Right ventricle myocardium inferior (tissue), 1 donor: ENCODE data around the gene ADRM1. TPM values are rescaled to one million over a fixed set of nuclear protein-coding genes. Genes with fewer than 3 reads are reported as not detected.
A peak's percentile ranks its signal among the peaks of the same experiment; 100 is the strongest.

Source experiments
- ATAC-seq: fragments of 200-7000 bp; cut with Tn5 transposase; one replicate; pipeline ENCODE4 v1.9.1; 2020; ENCODE audit warnings: mild to moderate bottlenecking, moderate library complexity
- DNase-seq: peaks from one replicate; pipeline ENCODE4 v3.0.0; 2021; ENCODE audit errors: missing footprints
- intact Hi-C: fragments of 100-400 bp; cut with DNase I; formaldehyde crosslinking; loops from one replicate; pipeline ENCODE4 v1.11.0; 2022
- total RNA-seq: library from RNA; stranded (reverse); fragmentation: NEBNext Ultra II Directional; extraction: Animal tissue kit (Norgen Biotek cat#: 25700); gene quantifications from one replicate; pipeline ENCODE4 v1.2.1, GENCODE V29; 2021
- donor health status: DM: no; HTN: yes; CAD: no; lungs with severe emphysema.

The ADRM1 gene
- total RNA-seq, 1 donor from 2014 or later = 73.9 TPM

DNA sequence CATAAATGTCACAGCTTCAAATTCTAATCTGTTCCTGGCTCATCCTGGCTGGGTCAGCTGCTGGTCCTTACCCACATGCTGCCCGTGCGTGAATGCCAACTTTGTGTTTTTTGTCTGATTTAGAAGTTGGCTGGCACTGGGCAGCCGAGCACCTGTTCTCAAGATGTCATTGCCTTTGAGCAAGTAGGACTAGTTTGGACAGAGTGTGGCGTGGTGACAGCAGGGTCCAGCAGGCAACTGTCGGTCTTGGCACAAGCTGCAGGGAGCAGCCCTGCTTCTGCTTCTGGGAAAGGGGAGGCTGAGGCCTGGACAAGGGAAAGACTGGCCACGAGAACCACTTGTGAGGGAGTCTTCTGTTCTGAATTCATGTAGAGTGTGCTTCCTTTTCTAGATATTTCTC lies 26.4 kb upstream of the ADRM1 start:
- ATAC-seq (peak; percentile 66), DNase-seq (no peak)
- intact Hi-C loops = no loop called here

DNA sequence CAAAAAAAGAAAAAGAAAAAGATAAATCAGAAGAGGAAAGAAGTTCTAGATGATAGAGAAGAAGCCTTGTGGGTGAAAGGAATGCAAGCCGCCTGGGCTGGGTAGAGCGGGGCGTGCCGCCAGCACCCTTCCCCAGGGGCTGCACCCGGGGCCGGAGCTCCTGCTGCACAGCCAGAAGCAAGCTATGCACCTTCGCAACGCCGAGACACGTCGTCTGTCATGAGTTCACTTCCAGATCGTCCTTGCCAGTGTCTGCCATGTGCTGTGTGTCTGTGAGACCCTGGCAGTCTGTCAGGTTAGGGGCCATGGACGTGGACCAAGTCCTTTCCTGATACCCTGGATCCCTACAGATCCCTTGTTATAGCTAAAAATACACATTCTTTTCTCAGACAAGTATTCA lies 25.5 kb upstream of the ADRM1 start:
- ATAC-seq (no peak), DNase-seq (no peak)
- intact Hi-C loops = no loop called here

GRCh38 chr20:62280303-62280702 lies 22.5 kb upstream of the ADRM1 start:
- ATAC-seq (no peak), DNase-seq (no peak)
- intact Hi-C loops = loop anchor here (5.0 kb wide), 2 partner anchors 43 to 98 kb away; partner anchors contain the start of genes MTG2 and OSBPL2

DNA sequence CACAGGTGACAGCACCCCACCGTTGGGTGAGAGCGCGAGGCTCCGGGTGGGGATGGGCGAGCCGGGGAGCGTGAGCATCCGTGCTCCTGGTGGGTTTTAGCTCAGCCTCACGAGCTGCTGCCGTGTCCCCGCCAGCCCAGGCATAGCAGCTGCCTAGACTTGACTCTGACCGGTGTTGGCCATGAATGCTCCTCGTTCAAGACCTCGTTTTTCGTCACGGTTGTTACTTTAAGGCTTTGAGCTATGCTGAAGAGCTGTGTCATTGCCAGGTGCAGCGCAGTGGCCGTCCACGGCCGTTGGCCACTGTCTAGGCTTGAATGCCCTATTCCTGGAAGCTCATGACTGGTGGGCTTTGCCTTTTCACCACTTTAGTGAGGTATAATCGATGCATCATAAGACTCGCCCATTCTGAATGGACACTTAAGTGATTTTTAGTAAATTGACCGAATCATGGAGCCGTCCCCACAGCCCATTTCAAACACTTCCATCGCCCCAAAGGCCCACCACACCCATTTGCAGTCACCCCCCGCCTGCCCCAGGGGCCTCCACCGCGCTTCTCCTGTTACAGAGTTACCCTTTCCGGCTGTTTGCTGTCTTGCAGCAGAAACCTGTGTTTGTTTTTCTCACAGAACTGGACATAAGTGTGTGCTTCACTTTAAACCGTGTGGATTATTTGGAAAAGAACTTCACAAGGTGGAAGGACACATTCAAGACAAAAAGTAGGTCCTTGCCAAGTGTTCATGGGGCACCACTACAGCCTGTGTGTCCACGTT lies 21.4 kb upstream of the ADRM1 start:
- intact Hi-C loops = loop anchor here (5.0 kb wide), 2 partner anchors 44 to 99 kb away; partner anchors contain the start of genes MTG2 and OSBPL2
- no peak for DNase-seq
- no peak for ATAC-seq

DNA sequence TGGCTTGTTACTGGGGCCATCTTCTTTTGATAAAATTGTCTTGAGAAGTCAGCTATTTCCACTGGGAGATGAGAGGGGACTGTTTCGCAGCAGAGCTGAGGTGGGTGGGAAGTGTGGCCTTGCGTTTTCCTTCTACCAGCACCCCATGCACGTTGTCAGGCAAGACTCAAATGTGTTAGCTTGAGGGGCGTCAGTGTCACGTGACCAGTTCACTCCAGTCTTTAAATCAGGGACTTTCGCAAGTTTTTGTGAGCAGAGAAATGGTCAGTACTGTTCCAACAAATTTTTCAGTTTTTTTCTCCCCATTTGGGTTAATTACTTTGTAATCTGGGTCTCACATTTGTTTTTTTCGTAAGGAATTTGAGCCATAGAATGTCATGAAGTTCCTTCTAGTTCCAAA lies 20.7 kb upstream of the ADRM1 start:
- DNase-seq = no peak
- intact Hi-C loops = loop anchor here (5.0 kb wide), 2 partner anchors 45 to 100 kb away; partner anchors contain the start of genes MTG2 and OSBPL2
- no peak for ATAC-seq

- intact Hi-C loops = loop anchor here (5.0 kb wide), 2 partner anchors 46 to 101 kb away; partner anchors contain the start of genes MTG2 and OSBPL2
- peak; percentile 82 for ATAC-seq
- DNase-seq = no peak
Observed at GRCh38 chr20:62282877-62283503, 19.8 kb upstream of the ADRM1 start.

DNA sequence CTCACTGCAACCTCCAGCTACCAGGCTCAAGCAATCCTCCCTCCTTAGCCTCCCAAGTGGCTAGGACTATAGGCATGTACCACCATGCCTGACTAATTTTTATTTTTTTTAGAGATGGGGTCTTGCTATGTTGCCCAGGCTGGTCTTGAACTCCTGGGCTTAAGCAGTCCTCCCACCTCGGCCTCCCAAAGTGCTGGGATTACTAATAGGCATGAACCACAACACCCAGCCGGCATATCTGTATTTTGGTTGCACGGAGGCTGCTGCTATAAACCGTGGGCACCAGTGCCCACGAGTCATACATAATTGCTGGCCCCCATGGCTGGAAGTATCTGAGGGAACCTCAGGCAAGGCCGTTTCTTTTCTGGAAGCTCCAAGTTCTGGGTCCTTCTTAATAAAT lies 18.3 kb upstream of the ADRM1 start:
- ATAC-seq (no peak), DNase-seq (no peak)
- intact Hi-C loops = loop anchor here (5.0 kb wide), 2 partner anchors 47 to 102 kb away; partner anchors contain the start of genes MTG2 and OSBPL2

GRCh38 chr20:62285151-62285550 lies 17.6 kb upstream of the ADRM1 start:
- DNase-seq = no peak
- intact Hi-C loops = no loop called here
- no peak for ATAC-seq

GRCh38 chr20:62285722-62286121 lies 17.1 kb upstream of the ADRM1 start:
- DNase-seq (no peak), ATAC-seq (no peak)
- intact Hi-C loops = no loop called here

- DNase-seq (no peak), ATAC-seq (peak; percentile 51)
- intact Hi-C loops = no loop called here
Observed at GRCh38 chr20:62286493-62287064, 16.2 kb upstream of the ADRM1 start.

GRCh38 chr20:62287129-62287528 lies 15.7 kb upstream of the ADRM1 start:
- ATAC-seq = no peak
- intact Hi-C loops = no loop called here

GRCh38 chr20:62287759-62288534 lies 14.8 kb upstream of the ADRM1 start:
- intact Hi-C loops = no loop called here
- no peak for DNase-seq
- ATAC-seq = no peak

More at GRCh38 chr20:62287129-62287528, 15.7 kb upstream of the ADRM1 start:
- DNase-seq = no peak

GRCh38 chr20:62288535-62289105 lies 14.2 kb upstream of the ADRM1 start:
- ATAC-seq (no peak), DNase-seq (no peak)
- intact Hi-C loops = no loop called here

DNA sequence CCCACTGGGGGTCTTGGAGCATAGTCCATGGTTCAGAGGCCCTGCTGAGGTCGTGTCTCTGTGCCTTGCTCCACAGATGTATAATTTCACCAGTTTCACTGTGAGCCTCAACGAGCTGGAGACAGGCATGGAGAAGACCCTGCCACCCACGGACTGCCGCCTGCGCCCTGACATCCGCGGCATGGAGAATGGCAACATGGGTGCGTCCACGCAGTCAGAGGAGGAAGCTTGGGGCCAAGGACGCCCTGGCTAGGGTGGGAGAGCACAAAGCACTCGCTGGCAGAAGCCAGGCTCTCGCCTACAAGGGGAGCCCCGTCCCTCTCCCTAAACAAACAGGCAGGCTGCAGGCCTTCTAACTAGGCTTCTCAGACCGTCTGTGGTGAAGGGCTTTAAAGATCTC lies 13.7 kb upstream of the ADRM1 start:
- intact Hi-C loops = no loop called here
- no peak for ATAC-seq
- DNase-seq = no peak

DNA sequence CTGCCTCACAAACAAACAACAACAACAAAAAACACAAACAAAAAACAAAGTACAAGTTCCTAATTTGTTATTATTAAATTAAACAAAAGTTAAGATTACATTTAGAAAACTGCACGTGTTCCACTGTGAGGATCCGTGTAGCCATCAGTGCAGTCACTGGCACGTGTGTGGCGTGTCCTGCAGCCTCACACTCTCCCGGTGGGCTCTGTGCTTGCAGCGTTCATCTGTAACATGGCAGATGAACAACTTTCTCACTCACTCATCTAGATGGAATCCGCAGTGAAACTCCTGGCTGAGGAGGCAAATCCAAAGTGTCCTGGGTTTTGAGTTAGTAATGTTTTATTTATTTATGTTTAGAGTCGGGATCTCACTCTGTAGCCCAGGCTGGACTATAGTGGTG lies 12.9 kb upstream of the ADRM1 start:
- no peak for ATAC-seq
- no peak for DNase-seq
- intact Hi-C loops = no loop called here

DNA sequence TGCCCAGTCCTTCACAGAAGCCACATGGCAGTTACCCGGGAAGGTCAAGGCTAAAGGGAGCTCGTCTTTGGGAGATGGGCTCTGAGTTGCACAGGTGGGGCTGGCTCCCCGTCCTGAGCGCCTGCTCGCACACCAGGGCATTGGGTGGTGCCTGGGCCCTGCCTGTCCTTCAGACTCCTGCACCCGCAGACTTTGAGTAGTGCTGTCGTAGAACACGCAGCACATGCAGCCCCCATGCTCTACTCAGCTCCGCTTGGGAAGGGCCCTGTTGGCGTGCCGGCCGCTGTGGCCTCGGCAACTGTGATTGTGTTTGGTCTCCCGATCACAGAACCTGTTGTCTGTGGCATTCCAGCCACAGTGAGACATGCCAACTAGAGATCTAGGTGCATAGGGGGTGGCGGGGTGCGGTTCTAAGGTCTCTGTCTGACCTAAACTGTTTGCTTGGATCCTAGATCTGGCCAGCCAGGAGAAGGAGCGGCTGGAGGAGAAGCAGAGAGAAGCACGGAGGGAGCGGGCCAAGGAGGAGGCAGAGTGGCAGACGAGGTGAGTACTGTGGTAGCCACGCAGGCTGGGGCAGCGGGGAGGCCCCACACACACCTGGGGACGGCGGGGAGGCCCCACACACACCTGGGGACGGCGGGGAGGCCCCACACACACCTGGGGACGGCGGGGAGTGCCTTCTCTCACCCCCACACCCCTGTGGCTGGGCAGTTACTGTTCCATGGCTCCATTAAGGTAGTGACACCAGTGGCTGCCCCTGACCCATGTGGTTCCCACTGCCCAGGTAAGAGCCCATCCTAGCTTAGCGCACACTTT lies 11.3 kb upstream of the ADRM1 start:
- ATAC-seq (no peak), DNase-seq (no peak)
- intact Hi-C loops = no loop called here

DNA sequence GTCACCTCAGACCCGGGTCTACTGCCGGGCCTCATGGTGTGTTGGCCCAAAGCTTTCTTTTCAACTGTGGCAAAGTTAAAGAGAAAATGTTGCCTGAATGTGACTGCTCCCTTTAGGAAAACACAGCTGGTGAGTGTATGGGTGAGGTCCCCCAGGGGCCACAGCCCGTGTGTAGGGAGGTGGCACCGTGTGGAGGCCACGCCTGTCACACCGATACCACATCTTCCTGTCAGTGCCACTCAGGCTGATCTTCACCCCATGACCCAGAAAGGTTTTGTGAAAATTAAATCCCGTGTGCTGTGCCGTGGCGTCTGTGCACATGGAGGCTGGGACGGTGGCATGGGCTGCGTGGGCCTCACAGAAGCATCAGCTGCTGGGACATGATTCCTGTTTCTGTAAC lies 10.7 kb upstream of the ADRM1 start:
- no peak for ATAC-seq
- intact Hi-C loops = no loop called here
- peak; percentile 39 for DNase-seq
